Pons (tissue), 1 donor: Measurements from ENCODE around the gene LRIG1.

Experiments used
- DNase-seq: peaks from one replicate; pipeline ENCODE4 v3.0.0-alpha.2; 2016; ENCODE audit warnings: low spot score

LRIG1 gene

DNA sequence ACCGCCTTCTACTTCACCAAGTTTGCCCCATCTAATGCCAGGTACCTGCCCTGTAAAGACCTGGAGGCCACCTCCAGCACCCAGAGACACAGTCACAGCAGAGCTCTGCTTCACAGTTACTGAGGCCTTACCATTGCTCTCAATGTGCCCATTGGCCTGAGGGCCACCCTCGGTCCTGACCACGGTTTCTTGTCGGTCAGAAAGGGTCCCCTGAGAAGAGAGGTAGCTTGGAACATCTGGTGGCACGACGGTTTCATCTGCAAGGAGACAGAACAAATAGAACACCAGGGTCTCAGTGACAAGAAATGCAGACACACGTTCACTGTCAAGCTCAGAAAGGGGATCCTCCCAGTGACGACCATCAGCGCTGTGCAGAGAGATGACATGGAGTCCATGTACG, 118.7 kb downstream of the LRIG1 start:
- no peak for DNase-seq

DNA sequence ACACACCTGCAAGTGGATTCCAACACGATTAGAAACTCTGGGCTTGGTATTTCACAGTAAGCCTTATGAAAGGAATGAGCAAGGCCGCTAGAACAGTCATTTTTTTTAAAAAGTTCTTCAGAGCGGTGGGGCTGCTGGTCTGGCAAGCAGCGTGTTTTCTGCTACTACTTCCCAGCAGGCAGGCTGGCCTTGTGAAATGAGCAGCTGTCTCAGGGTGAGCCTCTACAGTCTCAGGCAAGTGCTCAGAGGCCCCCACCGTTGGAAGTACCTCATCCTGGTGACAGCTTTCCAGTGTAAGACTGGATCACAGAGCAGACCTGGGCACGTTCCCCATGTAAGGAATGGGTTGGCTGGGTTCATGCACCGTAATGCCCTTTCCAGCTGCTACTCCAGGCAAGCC, 119.2 kb downstream of the LRIG1 start:
- no peak for DNase-seq

DNA sequence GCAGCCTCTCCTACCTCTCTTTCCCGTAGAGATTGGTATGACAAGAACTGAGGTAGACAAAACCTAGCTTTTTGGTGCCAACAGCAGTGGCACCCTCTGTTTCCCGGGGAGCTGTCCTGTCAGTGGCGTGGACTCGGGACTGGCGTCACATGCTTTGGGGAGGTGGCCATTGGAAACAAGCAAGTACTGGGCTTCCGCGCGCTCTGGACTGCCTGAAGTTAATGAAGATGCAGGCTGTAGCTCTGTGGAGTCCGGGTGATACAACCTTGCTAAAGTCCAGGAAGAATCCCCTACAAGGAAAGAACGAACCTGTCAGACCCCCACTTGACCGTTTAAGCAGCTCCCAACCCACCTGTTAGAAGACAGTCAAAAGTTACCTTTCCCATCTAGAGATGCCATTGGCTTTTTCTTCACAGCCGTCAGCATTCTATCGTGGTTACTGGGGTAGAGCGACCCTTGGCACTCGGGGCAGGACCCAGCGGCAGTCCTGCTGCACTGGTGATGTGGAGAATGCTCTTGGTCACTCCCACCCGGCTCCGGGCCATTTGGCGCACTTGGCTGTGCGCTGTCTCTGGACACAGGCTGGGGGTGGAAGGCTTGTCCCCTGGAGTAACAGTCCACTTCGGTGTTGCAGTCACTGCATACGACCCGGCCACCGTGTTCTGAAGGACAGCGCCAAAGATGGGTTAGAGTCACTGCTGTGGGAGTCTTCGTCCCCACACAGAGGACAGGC, 120.5 kb downstream of the LRIG1 start:
- DNase-seq, result no peak

DNA sequence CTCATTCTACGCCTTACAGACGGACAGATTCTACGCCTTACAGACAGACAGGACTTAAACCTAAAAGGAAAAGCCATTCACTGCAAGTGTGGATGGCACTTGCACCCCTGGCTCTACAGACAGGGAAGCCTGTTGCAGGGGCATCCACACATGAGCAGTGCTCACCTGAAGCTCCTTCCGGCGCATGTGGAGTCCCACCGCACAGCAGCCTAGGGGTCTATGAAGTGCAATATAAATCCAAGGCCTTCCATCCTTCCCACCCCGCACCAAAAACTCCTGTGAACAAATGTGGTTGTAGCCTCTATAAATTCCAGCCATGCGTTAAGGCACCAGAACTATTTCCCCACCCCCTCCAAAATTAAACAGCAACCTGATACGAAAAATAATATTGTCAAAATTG, 121.3 kb downstream of the LRIG1 start:
- DNase-seq, result no peak

DNA sequence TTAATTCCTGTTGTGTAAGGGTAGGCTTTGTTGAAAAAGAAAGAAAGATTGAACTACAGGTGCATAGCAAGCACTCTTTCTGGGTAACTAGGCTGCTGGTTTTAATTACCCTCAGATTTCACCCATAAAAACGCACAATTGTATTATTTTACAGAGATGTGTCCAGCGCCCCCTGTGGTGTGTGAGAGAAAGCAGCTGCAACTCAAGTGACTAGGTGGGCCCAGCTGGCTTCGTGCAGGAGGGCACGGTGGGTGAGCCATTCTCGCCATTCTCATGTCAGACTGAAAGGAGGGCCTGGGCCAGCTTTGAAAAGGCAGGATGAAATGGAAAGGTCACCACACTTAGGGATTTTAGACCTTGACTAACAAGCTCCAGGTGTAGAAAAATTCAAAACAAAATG, 122.6 kb downstream of the LRIG1 start:
- DNase-seq, result peak; percentile 53

DNA sequence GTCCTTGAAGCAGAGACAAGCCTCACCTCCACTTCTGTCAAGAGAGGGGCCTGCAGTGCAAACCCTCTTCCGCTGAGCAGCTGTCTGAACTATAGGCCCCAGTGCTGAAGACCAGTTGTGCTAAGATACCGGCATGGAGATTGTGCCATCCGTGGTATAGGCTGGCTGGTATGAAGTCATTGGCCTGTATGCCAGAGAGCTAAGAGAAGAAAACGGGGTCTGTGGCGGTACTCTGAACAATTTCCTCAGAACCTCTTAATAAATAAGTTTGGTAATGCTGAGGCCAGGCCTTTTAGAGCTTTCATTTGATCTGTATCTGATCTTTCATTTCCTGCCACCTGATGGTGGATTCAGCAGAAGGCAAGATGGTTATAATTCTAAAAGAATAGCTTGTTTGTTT, 123.0 kb downstream of the LRIG1 start:
- DNase-seq, result no peak

DNA sequence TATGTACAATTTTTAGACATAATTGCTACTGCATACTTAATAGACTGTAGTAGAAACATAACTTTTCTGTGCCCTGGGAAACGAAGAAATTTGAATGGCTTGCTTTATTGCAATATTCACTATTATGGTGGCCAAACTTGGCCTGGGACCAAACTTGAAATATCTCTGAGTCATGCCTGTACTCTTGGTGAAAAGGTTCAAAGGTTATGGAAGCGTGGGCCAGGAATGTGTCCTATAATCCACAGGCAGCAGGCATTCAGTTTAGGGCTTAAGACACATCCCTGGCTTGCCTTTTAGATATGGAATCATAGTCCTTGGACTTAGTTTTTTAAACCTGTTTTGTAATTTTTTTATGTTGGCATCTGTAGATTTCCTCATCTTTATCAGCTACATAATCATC, 124.3 kb downstream of the LRIG1 start:
- no peak for DNase-seq

DNA sequence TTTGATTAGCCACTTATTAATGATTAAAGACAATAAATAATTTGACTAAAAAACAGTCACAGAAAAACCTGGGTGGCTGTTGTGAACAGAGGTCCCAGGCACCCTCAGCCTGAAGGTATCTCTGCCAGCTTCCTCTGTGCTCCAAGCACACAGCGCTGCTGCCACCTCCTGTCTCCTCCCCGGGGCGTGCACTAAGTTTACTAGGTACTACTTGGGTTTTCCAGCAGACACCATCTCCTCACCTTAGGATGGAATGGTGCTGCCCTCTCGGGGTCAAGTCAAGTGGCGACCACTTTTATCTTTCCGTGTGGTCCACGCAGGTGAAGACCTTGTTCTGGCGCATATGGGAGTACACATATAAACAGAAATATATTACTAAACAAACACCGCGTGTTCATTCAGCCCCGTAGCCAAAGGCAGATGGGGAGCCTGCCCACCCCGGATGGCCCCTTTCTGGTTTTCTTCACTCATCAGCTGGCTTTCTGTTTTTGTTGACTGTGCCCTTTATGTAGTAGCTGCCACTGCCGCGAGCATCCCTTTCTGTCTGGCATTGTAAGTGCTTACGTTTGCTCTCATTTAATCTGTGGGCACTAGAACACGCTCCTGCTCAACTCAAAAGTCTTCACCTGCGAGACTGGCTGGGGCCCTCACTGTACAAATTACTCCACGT, 128.0 kb downstream of the LRIG1 start:
- peak; percentile 73 for DNase-seq

DNA sequence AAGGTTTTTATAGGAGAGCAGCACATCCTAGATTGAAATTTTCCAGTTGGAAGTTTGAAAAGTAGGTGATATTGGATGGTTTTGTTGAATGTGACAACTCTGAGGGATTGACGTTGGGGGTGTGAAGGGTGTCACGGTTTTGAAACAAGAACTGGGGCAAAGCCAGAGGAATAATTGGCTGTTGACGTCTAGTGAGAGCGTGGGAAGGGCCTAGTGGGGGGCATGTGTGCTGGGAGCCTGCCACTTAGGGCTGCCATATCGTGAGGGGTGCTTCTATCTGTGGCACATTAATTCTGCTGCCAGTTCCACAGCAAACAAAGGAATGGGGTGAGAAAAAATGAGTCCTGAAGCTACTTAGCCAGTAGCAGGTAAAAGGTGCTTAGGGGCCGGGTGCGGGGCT, 129.4 kb downstream of the LRIG1 start:
- no peak for DNase-seq

DNA sequence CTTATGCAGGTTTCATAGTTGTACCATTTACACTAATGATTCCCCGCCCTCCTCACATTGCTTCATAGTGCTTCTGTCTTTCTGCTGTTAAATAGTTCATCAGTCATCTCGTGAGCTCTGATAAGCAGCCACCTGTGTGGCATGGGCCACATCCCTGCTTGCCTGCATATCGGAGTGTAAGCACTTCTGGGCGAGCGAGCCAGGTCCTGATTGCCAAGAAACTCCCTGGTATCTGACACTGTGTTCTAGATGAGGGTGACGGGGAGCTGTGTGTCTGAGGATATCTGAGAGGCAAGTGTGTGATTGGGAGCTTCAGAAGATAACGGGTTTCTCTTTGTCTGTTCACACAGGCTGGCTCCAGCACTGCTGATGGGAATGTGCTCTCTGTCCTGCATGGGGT, 130.6 kb downstream of the LRIG1 start:
- DNase-seq, result no peak

DNA sequence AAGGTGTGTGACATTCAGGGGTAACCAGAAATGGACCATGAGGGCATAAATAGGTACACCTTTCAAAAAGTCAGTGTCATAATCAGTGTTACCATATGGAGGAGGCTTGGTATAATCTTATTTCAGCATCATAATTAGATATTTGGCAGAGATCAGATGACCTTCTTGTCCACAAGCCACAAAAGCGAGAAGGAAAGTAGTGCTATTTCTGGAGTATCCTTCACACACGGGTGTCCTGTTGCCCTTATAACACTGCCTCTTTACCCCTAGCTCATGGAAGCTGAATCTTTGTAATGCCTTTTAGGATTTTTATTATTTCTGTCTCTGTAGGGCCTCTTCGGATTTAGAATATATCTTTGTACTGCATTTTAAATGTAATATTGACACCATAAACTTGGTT, 132.8 kb downstream of the LRIG1 start:
- no peak for DNase-seq

DNA sequence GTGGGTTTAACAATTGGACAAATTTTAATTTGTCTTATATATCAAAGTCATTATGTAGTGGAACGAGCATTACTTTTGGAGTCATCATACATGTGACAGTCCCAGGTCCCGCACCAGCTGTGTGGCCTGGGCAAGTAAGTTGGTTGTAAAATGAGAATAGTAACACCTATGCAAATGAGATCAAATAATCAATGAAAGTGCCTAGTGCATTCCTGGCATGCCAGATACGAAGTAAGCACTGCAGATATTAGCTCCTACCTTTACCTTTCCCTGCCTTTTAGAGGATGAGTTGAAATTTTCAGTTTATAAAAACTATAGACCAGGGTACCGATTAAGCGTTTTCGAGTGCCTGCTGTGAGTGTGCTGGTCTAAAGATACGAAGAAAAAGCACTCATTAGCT, 134.1 kb downstream of the LRIG1 start:
- no peak for DNase-seq

DNA sequence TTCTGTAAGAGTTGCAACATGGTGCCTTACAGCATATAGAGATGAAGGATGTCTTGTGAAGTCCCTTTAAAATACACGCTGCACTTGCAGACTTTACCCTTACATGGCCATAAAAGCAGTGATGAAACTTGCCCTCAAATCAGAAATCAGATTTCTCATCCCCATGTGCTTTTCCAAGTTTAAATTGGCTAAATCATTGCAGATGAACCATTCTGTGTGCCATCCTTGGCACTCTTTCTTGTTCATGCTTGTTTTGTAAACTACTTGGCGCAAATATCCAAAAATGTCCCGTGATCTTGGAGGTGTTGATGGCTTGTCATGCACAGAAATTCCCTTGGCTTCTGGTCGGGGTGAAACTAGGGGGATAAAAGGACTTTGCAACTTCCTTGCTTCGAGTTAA, 135.7 kb downstream of the LRIG1 start:
- DNase-seq, result no peak

DNA sequence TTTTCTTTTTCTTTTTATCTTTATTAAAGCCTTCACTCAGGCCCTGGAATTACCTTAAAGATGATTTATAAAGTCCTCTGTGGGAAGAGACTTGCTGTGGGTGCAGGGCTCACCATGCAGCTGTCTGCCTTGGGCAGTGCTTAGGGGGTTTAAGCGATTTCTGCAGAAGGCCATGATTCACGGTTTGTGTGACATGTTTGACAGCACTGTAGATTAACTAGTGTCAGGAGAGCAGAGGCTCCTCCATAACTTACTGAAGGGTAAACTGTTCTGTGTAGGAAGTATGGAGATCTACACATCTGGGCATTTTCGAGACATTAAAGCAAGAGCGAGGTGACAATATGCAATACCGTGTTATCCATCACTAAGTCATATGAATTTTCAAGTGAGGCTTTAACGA, 137.7 kb downstream of the LRIG1 start:
- no peak for DNase-seq

DNA sequence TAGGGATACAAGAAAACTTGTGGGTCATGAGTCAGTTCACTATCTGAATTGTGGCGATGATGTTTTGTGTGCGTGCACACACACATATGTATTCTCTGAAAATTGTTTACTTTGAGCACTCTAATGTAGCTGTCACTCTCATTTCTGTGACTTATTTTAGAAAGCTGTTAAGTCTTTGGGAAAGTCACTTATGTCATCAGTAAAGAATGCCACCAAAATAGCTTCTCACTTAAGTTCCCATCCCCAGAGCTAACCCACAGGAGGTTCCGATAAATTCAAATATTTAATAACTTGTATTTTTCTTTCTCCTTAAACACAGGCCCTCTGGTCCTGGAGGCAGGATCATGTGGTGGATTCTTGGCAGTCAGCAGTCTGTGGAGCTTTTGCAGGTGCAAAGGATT, 138.3 kb downstream of the LRIG1 start:
- no peak for DNase-seq

DNA sequence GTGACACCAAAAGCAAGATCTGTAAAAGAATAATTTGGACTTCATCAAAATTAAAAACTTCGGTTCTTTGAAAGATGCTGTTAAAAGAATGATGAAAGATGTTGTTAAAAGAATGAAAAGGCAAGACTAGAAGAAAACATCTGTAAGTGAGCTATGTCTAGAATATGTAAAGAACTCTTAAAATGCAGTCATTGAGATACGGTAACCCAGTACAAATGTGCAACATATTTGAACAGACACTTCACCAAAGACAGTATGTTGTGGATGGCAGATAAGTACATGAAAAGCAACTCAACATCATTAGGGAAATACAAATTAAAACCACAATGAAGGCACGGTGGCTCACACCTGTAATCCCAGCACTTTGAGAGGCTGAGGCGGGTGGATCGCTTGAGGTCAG, 139.5 kb downstream of the LRIG1 start:
- DNase-seq, result no peak

DNA sequence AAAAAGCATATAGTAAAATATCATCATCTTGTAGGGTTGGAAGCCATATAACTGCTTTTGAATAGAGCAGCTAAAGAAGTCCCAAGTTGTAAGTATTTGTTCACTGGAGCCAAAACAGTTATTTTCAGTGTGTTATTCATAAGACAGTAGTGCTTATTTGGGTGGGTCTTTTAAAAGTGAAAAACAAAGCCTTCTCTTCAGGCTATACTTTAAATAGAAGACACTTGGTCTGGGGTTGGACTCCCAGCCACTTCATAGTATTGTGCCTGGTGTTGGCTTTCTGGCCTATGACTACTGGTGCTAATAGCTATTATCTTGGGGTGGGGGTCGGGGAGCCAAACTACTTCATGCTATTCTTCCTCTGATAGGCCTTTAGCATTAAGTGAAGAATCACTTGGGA, 144.8 kb downstream of the LRIG1 start:
- DNase-seq, result no peak

DNA sequence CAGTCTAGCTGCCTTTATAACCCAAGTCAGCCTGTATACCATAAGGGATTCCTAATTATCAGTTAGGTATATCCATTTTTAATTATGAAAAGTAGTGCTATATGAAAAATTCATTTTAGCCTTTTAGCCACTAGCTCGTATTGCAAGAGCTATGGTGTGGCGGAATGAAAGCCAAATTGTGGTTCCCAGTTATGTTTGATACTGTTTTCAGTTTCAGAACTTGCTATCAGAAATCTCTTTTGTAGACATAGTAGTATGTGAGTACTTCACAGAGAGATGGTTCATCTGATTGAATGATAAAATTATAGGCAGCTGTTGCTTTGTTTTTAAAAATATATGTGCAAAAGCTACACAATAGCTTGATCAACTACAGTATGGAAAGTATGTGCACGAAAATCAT, 145.4 kb downstream of the LRIG1 start:
- DNase-seq, result no peak

DNA sequence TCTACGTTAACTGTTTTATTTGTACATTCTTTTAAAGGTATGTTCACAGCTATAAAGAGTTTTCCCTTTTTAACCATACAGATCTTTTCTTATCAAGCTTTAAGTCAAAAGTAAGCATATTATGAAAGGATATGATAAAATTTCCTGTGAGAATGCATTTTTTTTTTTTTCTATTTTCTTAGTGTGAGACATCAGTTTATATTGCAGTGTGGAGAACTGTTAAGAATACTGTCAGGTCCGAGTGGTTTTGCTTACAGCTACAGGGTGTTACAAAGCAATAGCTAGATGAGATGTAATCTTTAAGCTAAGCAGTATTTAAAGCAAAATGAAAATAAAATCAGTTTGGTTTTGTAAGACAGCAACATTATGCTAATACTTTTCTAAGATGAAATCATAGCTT, 146.8 kb downstream of the LRIG1 start:
- DNase-seq, result no peak

DNA sequence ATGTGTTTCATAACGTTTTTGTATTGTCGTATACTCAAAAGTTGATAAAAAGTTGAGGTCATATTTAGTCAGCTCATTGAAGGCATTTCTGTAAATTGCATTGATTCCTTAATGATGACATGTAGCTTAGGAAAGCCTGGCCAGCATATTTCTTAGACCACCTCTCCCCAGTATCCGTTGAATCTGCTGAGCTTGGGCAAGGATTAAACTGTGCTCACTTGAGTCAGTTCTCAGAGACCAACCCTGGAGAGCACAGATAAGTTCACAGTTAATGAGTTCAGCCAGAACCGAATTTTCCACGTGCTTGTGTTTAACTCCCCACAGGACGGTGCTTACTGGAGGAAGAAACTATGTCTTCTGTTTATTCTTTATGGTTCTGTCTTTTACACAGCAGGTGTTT, 147.3 kb downstream of the LRIG1 start:
- DNase-seq, result no peak

DNA sequence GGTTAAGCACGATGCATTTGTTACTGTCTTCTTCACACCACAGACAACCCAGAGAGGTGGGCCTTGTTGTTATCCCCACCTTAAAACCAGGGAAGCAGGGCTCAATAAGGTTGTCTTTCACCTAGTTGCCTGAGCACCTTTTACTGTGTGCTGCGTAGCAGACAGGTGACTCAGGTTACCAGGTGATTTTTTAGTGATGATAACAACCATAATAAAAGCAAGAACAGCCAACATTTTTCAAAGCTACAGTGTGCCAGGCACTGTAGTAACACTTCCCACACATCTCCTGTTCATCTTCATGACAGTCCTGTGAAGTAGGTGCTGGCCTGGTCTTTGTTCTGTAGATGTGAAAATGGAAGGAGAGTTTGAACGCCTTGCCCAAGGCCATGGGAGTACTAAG, 147.8 kb downstream of the LRIG1 start:
- DNase-seq, result no peak

DNA sequence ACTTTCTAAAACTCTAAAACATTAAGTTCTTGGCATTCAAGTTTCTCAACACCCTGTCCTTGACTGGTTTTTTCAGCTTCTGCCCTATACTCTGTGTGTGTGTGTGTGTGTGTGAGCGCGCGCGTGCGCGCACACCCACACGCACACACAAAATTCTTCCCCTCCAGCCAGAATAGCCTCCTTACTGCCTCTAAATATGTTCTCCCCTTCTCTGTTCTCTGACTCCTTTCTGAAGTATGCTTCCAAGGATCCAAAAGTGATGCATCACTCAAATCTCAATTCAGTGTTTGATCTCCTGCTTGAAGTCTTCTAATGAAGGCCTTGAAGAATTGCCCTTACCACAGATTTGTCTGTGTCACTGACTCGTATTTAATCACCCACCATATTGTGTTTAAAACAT, 150.2 kb downstream of the LRIG1 start:
- DNase-seq, result no peak

DNA sequence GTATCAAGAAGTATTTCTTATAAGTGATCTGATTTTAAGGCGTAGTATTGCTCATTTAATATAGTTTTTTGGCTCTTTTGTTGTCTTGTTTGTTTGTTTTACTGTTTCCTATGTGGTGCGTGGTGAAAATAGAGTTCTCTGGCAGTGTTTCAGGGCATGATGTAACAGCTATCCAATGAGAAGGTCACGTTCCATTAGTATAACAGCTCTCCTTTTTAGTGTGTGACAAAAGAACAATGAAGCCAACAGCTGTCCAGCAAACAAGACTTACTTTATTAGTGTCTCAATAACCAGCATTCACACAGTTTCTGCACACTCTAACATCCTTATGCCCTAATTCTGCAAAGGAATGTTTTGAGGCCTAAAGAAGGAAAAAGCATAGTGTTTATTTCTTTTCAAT, 152.1 kb downstream of the LRIG1 start:
- peak; percentile 98 for DNase-seq
